Spleen (tissue), 11 donors: ENCODE results near the gene RHOT2. TPM values are rescaled to one million over a fixed set of nuclear protein-coding genes. Genes with fewer than 3 reads are reported as not detected.

Experiments
- DNase-seq: peaks from one replicate; pipeline ENCODE4 v3.0.0-alpha.2; 2020
- H3K27ac ChIP-seq, 8 donors: fragments of 200-600 bp; sonication (generic) in 7 of 8; 1 replicate in 4 of 8; 2 replicates in 4 of 8; pipeline versions ENCODE4 v1.5.0 to v1.8.0; 2016 to 2021; ENCODE audit warnings: inconsistent platforms in 4 of 8, mild to moderate bottlenecking in 4 of 8, moderate library complexity in 1 of 8
- H3K27me3 ChIP-seq, 7 donors: fragments of 200-600 bp; sonication (generic) in 6 of 7; replicated peaks in 1 of 7; 1 replicate in 4 of 7; 2 replicates in 3 of 7; pipeline versions ENCODE4 v1.5.0 to v1.8.0; 2016 to 2021; ENCODE audit warnings: inconsistent platforms in 3 of 7, mild to moderate bottlenecking in 1 of 7
- H3K36me3 ChIP-seq, 6 donors: fragments of 200-600 bp; sonication (generic) in 5 of 6; 1 replicate in 4 of 6; 2 replicates in 2 of 6; pipeline versions ENCODE4 v1.5.0 to v1.8.0; 2016 to 2021; ENCODE audit warnings: inconsistent platforms in 2 of 6
- H3K4me1 ChIP-seq, 6 donors: fragments of 200-600 bp; sonication (generic) in 5 of 6; 1 replicate in 3 of 6; 2 replicates in 3 of 6; pipeline versions ENCODE4 v1.5.0 to v1.8.0; 2016 to 2021; ENCODE audit warnings: inconsistent platforms in 3 of 6
- H3K4me3 ChIP-seq, 8 donors: fragments of 200-600 bp; sonication (generic) in 7 of 8; 1 replicate in 4 of 8; 2 replicates in 4 of 8; pipeline versions ENCODE4 v1.5.0 to v1.8.0; 2016 to 2021; ENCODE audit warnings: inconsistent platforms in 4 of 8, mild to moderate bottlenecking in 4 of 8, moderate library complexity in 2 of 8
- H3K9me3 ChIP-seq, 8 donors: fragments of 200-600 bp; sonication (generic) in 7 of 8; 1 replicate in 4 of 8; 2 replicates in 4 of 8; pipeline versions ENCODE4 v1.5.0 to v1.8.0; 2016 to 2021; ENCODE audit warnings: inconsistent platforms in 4 of 8
- POLR2A ChIP-seq, 3 donors: fragments of 450-650 bp; IDR thresholded peaks; one replicate each; pipeline ENCODE4 v1.5.1; 2017; ENCODE audit warnings: antibody characterized with exemption in 3 of 3, mild to moderate bottlenecking in 1 of 3
- POLR2AphosphoS5 ChIP-seq, 3 donors: sonication (generic); formaldehyde crosslinking; IDR thresholded peaks; one replicate each; pipeline ENCODE4 v1.5.1; 2017; ENCODE audit warnings: antibody characterized with exemption in 3 of 3
- WGBS, 5 donors: extraction: QIAGEN DNeasy Blood & Tissue Kit in 3 of 5; methylation state at CpG; one replicate each; pipeline versions ENCODE4 v1.1.5 to v1.1.7; 2013 to 2018; 5-methylcytosine and 5-hydroxymethylcytosine counted together
- intact Hi-C: fragments of 100-400 bp; cut with DNase I; formaldehyde crosslinking; loops from one replicate; pipeline ENCODE4 v1.15.0; 2023; ENCODE audit warnings: low total_unique reads
- polyA plus RNA-seq, 3 donors: library from polyadenylated mRNA; stranded (reverse); fragments of 200-250 nt; gene quantifications; one replicate each; pipeline ENCODE4 v1.2.1, GENCODE V29; 2013
- total RNA-seq, 7 donors: library from RNA; depleted of rRNA in 3 of 7; stranded (reverse); fragments of >200 nt in 3 of 7; fragmentation: NEBNext Ultra II Directional in 4 of 7; extraction: Animal tissue kit (Norgen Biotek cat#: 25700) in 4 of 7; gene quantifications; one replicate each; pipeline versions ENCODE4 v1.1.0 to v1.2.1, GENCODE V29; 2016 to 2021
- TF ChIP-seq, protein P1 (sequence below), 11 experiments: fragments of 200-600 bp in 7 of 11; fragments of 450-650 bp in 4 of 11; sonication (generic) in 4 of 11; IDR thresholded peaks in 8 of 11; conservative IDR thresholded peaks in 3 of 11; 1 replicate in 7 of 11; 2 replicates in 4 of 11; pipeline versions ENCODE4 v1.4.0 to v1.8.0; 2016 to 2021; ENCODE audit warnings: antibody characterized with exemption in 11 of 11, inconsistent platforms in 4 of 11, mild to moderate bottlenecking in 1 of 11
- donor health status: healthy with polysubstance abuse.
- donor health status: DM: no; HTN: no; CAD: no; lungs with moderate emphysema.
- donor health status: DM: no; HTN: no; CAD: no.
- donor health status: Bipolar disorder and iron deficiency.
- donor health status: healthy.
- donor health status: DM: no; HTN: no; CAD: no.
- donor health status: DM: yes; HTN: yes; CAD: no.

The RHOT2 gene
- total and polyA plus RNA-seq, 10 donors: 71.3 to 309 (median 137) TPM

- peak overlapping the region in 2 of 8 donors; percentile 12 to 96 for H3K27ac ChIP-seq
- peaks cover 23 to 89% (median 66%) of the 10 kb centered on the region in 6 donors for H3K4me1 ChIP-seq
- intact Hi-C loops: no loop called here
Measured at GRCh38 chr16:645852-646678, 21.9 kb upstream of the RHOT2 start.

GRCh38 chr16:646679-647172, 21.2 kb upstream of the RHOT2 start:
- intact Hi-C loops: no loop called here
- TF ChIP-seq POLR2AphosphoS5 (IDR thresholded peaks at IDR 0.05): no peak
- TF ChIP-seq, protein P1, sequence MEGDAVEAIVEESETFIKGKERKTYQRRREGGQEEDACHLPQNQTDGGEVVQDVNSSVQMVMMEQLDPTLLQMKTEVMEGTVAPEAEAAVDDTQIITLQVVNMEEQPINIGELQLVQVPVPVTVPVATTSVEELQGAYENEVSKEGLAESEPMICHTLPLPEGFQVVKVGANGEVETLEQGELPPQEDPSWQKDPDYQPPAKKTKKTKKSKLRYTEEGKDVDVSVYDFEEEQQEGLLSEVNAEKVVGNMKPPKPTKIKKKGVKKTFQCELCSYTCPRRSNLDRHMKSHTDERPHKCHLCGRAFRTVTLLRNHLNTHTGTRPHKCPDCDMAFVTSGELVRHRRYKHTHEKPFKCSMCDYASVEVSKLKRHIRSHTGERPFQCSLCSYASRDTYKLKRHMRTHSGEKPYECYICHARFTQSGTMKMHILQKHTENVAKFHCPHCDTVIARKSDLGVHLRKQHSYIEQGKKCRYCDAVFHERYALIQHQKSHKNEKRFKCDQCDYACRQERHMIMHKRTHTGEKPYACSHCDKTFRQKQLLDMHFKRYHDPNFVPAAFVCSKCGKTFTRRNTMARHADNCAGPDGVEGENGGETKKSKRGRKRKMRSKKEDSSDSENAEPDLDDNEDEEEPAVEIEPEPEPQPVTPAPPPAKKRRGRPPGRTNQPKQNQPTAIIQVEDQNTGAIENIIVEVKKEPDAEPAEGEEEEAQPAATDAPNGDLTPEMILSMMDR (IDR thresholded peaks at IDR 0.05 in 8 of 11, conservative IDR thresholded peaks at IDR 0.05 in 3 of 11): no peak
- TF ChIP-seq POLR2A (IDR thresholded peaks at IDR 0.05): no peak
- 70 to 91% (median 87%) methylated on average over 13 to 22 of the region's 22 CpGs for WGBS, 5 donors
- Histone ChIP-seq H3K27me3 (no peaks in the 10 kb centered on the region), H3K4me1 (peaks cover 23 to 84% (median 62%) of the 10 kb centered on the region in 6 donors), H3K4me3 (no peak overlapping the region), H3K27ac (peak overlapping the region in 2 of 8 donors; percentile 92 to 96), H3K36me3 (peaks cover 0 to 2% (median 0%) of the 10 kb centered on the region in 6 donors), H3K9me3 (no peaks in the 10 kb centered on the region)
- DNase-seq: no peak

More at GRCh38 chr16:645852-646678, 21.9 kb upstream of the RHOT2 start:
- Histone ChIP-seq H3K27me3 (no peaks in the 10 kb centered on the region), H3K4me3 (no peak overlapping the region), H3K9me3 (no peaks in the 10 kb centered on the region), H3K36me3 (no peaks in the 10 kb centered on the region)
- 70 to 88% (median 81%) methylated on average over 15 to 32 of the region's 32 CpGs for WGBS, 5 donors
- no peak for DNase-seq
- TF ChIP-seq, protein P1 (IDR thresholded peaks at IDR 0.05 in 8 of 11, conservative IDR thresholded peaks at IDR 0.05 in 3 of 11): no peak
- TF ChIP-seq POLR2A (IDR thresholded peaks at IDR 0.05) (no peak), POLR2AphosphoS5 (IDR thresholded peaks at IDR 0.05) (peak in 2 of 3 donors; percentile 14 to 36)

- Histone ChIP-seq H3K4me3 (peak overlapping the region in 1 of 8 donors; percentile 94), H3K9me3 (no peaks in the 10 kb centered on the region), H3K36me3 (peaks cover 0 to 8% (median 0%) of the 10 kb centered on the region in 6 donors), H3K4me1 (peaks cover 22 to 79% (median 61%) of the 10 kb centered on the region in 6 donors), H3K27ac (peak overlapping the region in 4 of 8 donors; percentile 44 to 96 (median 91)), H3K27me3 (no peaks in the 10 kb centered on the region)
- WGBS, 5 donors: 72 to 84% (median 81%) methylated on average over 16 to 25 of the region's 25 CpGs
- intact Hi-C loops: no loop called here
- no peak for DNase-seq
- TF ChIP-seq POLR2AphosphoS5 (IDR thresholded peaks at IDR 0.05) (peak in 1 of 3 donors; percentile 28), POLR2A (IDR thresholded peaks at IDR 0.05) (no peak)
Measured at GRCh38 chr16:647173-647902, 20.6 kb upstream of the RHOT2 start.

- no peaks in the 10 kb centered on the region for H3K27me3 ChIP-seq
- intact Hi-C loops: no loop called here
- peak overlapping the region; percentile 52 to 94 (median 84) for H3K4me3 ChIP-seq
- peaks cover 0 to 13% (median 0%) of the 10 kb centered on the region in 6 donors for H3K36me3 ChIP-seq
- no peak for TF ChIP-seq POLR2AphosphoS5 (IDR thresholded peaks at IDR 0.05)
- TF ChIP-seq, protein P1 (IDR thresholded peaks at IDR 0.05 in 8 of 11, conservative IDR thresholded peaks at IDR 0.05 in 3 of 11): peak in 5 of 11 experiments; percentile 23 to 52 (median 41)
- DNase-seq: no peak
- H3K27ac ChIP-seq: peak overlapping the region; percentile 36 to 96 (median 88)
- WGBS, 5 donors: 17 to 39% (median 34%) methylated on average over 12 to 24 of the region's 24 CpGs
- peaks cover 13 to 70% (median 52%) of the 10 kb centered on the region in 6 donors for H3K4me1 ChIP-seq
- H3K9me3 ChIP-seq: no peaks in the 10 kb centered on the region
Measured at GRCh38 chr16:648071-648780, 19.7 kb upstream of the RHOT2 start.
